B cell (primary cell): ENCODE measurements around the gene CHAT. TPM values are rescaled to one million over a fixed set of nuclear protein-coding genes. Genes with fewer than 3 reads are reported as not detected.

Experiments
- ATAC-seq: fragments of 200-7000 bp; cut with Tn5 transposase; one replicate; pipeline ENCODE4 v1.10.0; 2021; ENCODE audit warnings: low read depth, mild to moderate bottlenecking, moderate number of reproducible peaks, moderate library complexity
- CTCF ChIA-PET: fragments of 350-600 bp; sonication (Branson Sonifier 250); formaldehyde crosslinking; loops from one replicate; lab custom pipeline; 2021; ENCODE audit warnings: antibody characterized with exemption, inconsistent platforms; lab: Charles Lee
- POLR2A ChIA-PET: fragments of 350-600 bp; sonication (Branson Sonifier 250); formaldehyde crosslinking; loops from one replicate; lab custom pipeline; 2021; ENCODE audit warnings: antibody characterized with exemption; lab: Charles Lee
- DNase-seq: peaks from one replicate; pipeline ENCODE4 v3.0.0; 2013
- H2AFZ ChIP-seq: 2 replicates; pipeline ENCODE4 v1.6.1; 2012; ENCODE audit warnings: mild to moderate bottlenecking, low read depth, low read length; ENCODE audit not compliant: insufficient read depth, poor library complexity, severe bottlenecking
- H3K27ac ChIP-seq, 2 donors: 1 replicate in 1 of 2; 2 replicates in 1 of 2; pipeline ENCODE4 v1.5.1; 2012 to 2013; ENCODE audit warnings: low read length in 2 of 2, mild to moderate bottlenecking in 2 of 2, moderate library complexity in 1 of 2
- H3K27me3 ChIP-seq, 4 experiments: fragments of 200-600 bp in 1 of 4; sonication (generic) in 1 of 4; replicated peaks in 1 of 4; 1 replicate in 2 of 4; 2 replicates in 2 of 4; pipeline versions ENCODE4 v1.6.1 to v1.7.0; 2013 to 2016; ENCODE audit warnings: low read length in 3 of 4, mild to moderate bottlenecking in 2 of 4, mixed read lengths in 1 of 4, moderate library complexity in 1 of 4; ENCODE audit not compliant: insufficient read depth in 4 of 4, control insufficient read depth in 3 of 4; ENCODE audit errors: control extremely low read depth in 1 of 4
- H3K36me3 ChIP-seq, 2 experiments: replicated peaks in 1 of 2; 1 replicate in 1 of 2; 2 replicates in 1 of 2; pipeline versions ENCODE4 v1.6.1 to v1.7.1; 2013; ENCODE audit warnings: low read length in 1 of 2; ENCODE audit not compliant: insufficient read depth in 2 of 2, control insufficient read depth in 1 of 2; ENCODE audit errors: control extremely low read depth in 1 of 2, extremely low read depth in 1 of 2
- H3K4me1 ChIP-seq, 2 donors: fragments of 200-600 bp in 1 of 2; sonication (generic) in 1 of 2; 1 replicate in 1 of 2; 2 replicates in 1 of 2; pipeline versions ENCODE4 v1.5.1 to v1.6.1; 2013 to 2017; ENCODE audit warnings: low read length in 2 of 2; ENCODE audit not compliant: control insufficient read depth in 2 of 2, insufficient read depth in 2 of 2
- H3K4me2 ChIP-seq: replicated peaks from 2 replicates; pipeline ENCODE3; 2012; ENCODE audit warnings: mild to moderate bottlenecking, low read depth, low read length; ENCODE audit not compliant: poor library complexity, severe bottlenecking
- H3K4me3 ChIP-seq, 5 experiments: fragments of 200-600 bp in 1 of 5; sonication (generic) in 1 of 5; 1 replicate in 3 of 5; 2 replicates in 2 of 5; pipeline versions ENCODE4 v1.5.1 to v1.7.0; 2011 to 2016; ENCODE audit warnings: low read length in 4 of 5, mild to moderate bottlenecking in 4 of 5, low read depth in 2 of 5, control low read depth in 1 of 5, moderate library complexity in 1 of 5; ENCODE audit not compliant: insufficient read depth in 1 of 5; ENCODE audit errors: control extremely low read depth in 1 of 5, extremely low read depth in 1 of 5
- H3K79me2 ChIP-seq: fragments of 200-600 bp; sonication (generic); one replicate; pipeline ENCODE4 v1.6.0; 2016; ENCODE audit warnings: low read length; ENCODE audit not compliant: control insufficient read depth, insufficient read depth
- H3K9ac ChIP-seq: fragments of 200-600 bp; sonication (generic); 2 replicates; pipeline ENCODE4 v1.6.1; 2017; ENCODE audit warnings: mild to moderate bottlenecking, low read length, moderate library complexity
- H3K9me3 ChIP-seq, 3 donors: one replicate each; pipeline versions ENCODE4 v1.6.1 to v1.7.1; 2013; ENCODE audit warnings: low read length in 2 of 3; ENCODE audit not compliant: control insufficient read depth in 2 of 3, insufficient read depth in 1 of 3; ENCODE audit errors: control extremely low read depth in 1 of 3
- H4K20me1 ChIP-seq: 2 replicates; pipeline ENCODE4 v1.6.0; 2012; ENCODE audit warnings: mild to moderate bottlenecking, low read length; ENCODE audit not compliant: insufficient read depth, control insufficient read depth, poor library complexity, severe bottlenecking
- H3K27ac Mint-ChIP-seq: one replicate; pipeline ENCODE4 v1.8.0; 2021; ENCODE audit warnings: mixed read lengths
- H3K27me3 Mint-ChIP-seq: one replicate; pipeline ENCODE4 v1.8.0; 2021; ENCODE audit warnings: mixed read lengths
- H3K4me1 Mint-ChIP-seq: one replicate; pipeline ENCODE4 v1.8.0; 2021; ENCODE audit warnings: mixed read lengths
- H3K4me3 Mint-ChIP-seq: one replicate; pipeline ENCODE4 v1.8.0; 2021; ENCODE audit warnings: mixed read lengths
- H3K9me3 Mint-ChIP-seq: one replicate; pipeline ENCODE4 v1.8.0; 2022; ENCODE audit warnings: mixed read lengths; ENCODE audit not compliant: insufficient read depth
- EZH2 ChIP-seq: IDR thresholded peaks from 2 replicates; pipeline ENCODE4 v1.6.1; 2012; ENCODE audit warnings: borderline replicate concordance, low read depth, mild to moderate bottlenecking, moderate library complexity, low read length; ENCODE audit not compliant: insufficient read depth, poor library complexity, severe bottlenecking
- WGBS: methylation state at CpG from one replicate; pipeline ENCODE4 v1.1.5; 2013; ENCODE audit warnings: missing lambda C conversion rate; ENCODE audit not compliant: insufficient coverage; 5-methylcytosine and 5-hydroxymethylcytosine counted together
- intact Hi-C: fragments of 100-400 bp; cut with micrococcal nuclease; formaldehyde crosslinking; loops from one replicate; pipeline ENCODE4 v1.10.0; 2022
- polyA plus RNA-seq: library from polyadenylated mRNA; depleted of rRNA; stranded (reverse); fragments of >200 nt; gene quantifications from 2 replicates; pipeline ENCODE4 v1.2.3, GENCODE V29; 2012
- total RNA-seq, 2 donors: library from RNA; stranded (reverse); fragments of 120-200 nt in 1 of 2; gene quantifications; 1 replicate in 1 of 2; 2 replicates in 1 of 2; pipeline versions ENCODE4 v1.2.3 to v1.2.4, GENCODE V29; 2013 to 2022
- TF ChIP-seq, protein P1 (sequence below): fragments of 200-600 bp; IDR thresholded peaks from one replicate; pipeline ENCODE4 v1.8.0; 2022; ENCODE audit warnings: antibody characterized with exemption, mild to moderate bottlenecking

CHAT gene
- total and polyA plus RNA-seq, 2 donors (not counting 1 experiment from before 2014, with no cell fraction given): not detected

DNA sequence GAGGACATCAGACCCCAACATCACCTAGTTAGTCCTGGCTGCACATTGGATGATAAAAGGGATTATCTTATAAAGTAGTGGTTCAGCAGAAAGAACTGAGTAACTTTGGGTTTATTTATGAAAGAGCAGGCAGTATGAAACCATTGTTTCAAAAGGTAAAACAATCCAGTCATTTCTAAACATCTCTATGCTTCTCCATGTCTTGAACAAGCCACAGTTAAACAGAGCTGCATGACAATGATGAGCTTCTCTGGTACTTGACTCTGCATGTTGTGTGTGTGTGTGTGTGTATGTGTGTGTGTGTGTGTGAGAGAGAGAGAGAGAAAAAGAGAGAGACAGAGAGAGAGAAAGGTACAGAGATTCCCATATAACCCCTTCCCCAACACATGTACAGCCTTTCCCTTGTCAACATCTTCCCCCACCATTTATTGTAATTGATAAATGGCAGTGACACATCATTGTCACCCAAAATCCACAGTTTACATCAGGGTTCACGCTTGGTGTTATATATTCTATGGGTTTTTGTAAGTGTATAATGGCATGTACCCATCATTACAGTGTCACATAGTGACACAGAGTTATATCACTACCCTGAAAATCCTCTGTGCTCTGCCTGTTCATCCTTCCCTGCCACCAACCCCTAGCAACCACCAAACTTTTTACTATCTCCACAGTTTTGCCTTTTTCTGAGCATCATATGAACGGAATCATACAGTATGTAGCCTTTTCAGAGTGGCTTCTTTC is 36.5 kb upstream of the CHAT start:
- no peaks in the 10 kb centered on the region for H3K36me3 ChIP-seq
- no CpG with 5 or more reads among the region's 2 CpGs for WGBS
- intact Hi-C loops: no loop called here
- H3K79me2 ChIP-seq: no peaks in the 10 kb centered on the region
- Mint-ChIP-seq H3K4me3 (no peak overlapping the region), H3K27ac (no peak overlapping the region), H3K9me3 (no peaks in the 10 kb centered on the region), H3K4me1 (no peaks in the 10 kb centered on the region), H3K27me3 (peaks cover 18% of the 10 kb centered on the region)
- POLR2A ChIA-PET: no interaction called here
- H2AFZ ChIP-seq: no peak overlapping the region
- TF ChIP-seq, protein P1, sequence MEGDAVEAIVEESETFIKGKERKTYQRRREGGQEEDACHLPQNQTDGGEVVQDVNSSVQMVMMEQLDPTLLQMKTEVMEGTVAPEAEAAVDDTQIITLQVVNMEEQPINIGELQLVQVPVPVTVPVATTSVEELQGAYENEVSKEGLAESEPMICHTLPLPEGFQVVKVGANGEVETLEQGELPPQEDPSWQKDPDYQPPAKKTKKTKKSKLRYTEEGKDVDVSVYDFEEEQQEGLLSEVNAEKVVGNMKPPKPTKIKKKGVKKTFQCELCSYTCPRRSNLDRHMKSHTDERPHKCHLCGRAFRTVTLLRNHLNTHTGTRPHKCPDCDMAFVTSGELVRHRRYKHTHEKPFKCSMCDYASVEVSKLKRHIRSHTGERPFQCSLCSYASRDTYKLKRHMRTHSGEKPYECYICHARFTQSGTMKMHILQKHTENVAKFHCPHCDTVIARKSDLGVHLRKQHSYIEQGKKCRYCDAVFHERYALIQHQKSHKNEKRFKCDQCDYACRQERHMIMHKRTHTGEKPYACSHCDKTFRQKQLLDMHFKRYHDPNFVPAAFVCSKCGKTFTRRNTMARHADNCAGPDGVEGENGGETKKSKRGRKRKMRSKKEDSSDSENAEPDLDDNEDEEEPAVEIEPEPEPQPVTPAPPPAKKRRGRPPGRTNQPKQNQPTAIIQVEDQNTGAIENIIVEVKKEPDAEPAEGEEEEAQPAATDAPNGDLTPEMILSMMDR: no peak
- TF ChIP-seq EZH2: no peak
- CTCF ChIA-PET: interaction anchor here (1.2 kb wide), 1 partner anchor 11 kb away, joined by 3 read pairs; no protein-coding TSS in a partner anchor
- DNase-seq (no peak), ATAC-seq (no peak)
- peaks cover 0 to 2% (median 0%) of the 10 kb centered on the region in 4 experiments for H3K27me3 ChIP-seq
- H3K27ac ChIP-seq: no peak overlapping the region
- H3K9ac ChIP-seq: no peak overlapping the region
- H3K9me3 ChIP-seq: no peaks in the 10 kb centered on the region
- H3K4me3 ChIP-seq: no peak overlapping the region
- no peaks in the 10 kb centered on the region for H3K4me1 ChIP-seq
- no peaks in the 10 kb centered on the region for H4K20me1 ChIP-seq
- H3K4me2 ChIP-seq: no peak overlapping the region

DNA sequence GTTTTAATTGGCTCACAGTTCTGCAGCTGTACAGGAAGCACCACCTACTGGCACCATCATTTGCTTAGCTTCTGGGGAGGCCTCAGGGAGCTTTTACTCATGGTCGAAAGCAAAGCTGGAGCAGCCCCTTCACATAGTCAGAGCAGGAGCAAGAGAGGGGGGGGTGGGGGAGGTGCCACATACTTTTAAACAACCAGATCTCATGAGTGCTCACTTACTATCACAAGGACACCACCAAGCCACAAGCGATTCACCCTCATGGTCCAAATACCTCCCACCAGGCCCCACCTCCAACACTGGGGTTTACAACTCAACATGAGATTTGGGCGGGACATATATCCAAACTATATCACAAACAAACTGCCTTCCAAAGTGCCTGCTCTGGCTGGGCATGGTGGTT is 35.4 kb upstream of the CHAT start:
- intact Hi-C loops: no loop called here
- H3K36me3 ChIP-seq: no peaks in the 10 kb centered on the region
- POLR2A ChIA-PET: no interaction called here
- H3K4me3 ChIP-seq: no peak overlapping the region
- no peak for DNase-seq
- ATAC-seq: no peak
- H4K20me1 ChIP-seq: no peaks in the 10 kb centered on the region
- 100% methylated on average over 2 of the region's 3 CpGs for WGBS
- no peaks in the 10 kb centered on the region for H3K9me3 Mint-ChIP-seq
- H2AFZ ChIP-seq: no peak overlapping the region
- H3K4me3 Mint-ChIP-seq: no peak overlapping the region
- no peak overlapping the region for H3K27ac Mint-ChIP-seq
- no peaks in the 10 kb centered on the region for H3K9me3 ChIP-seq
- H3K27ac ChIP-seq: no peak overlapping the region
- no peak overlapping the region for H3K4me2 ChIP-seq
- H3K79me2 ChIP-seq: no peaks in the 10 kb centered on the region
- CTCF ChIA-PET: no interaction called here
- H3K27me3 Mint-ChIP-seq: peaks cover 26% of the 10 kb centered on the region
- no peak overlapping the region for H3K9ac ChIP-seq
- no peak for TF ChIP-seq EZH2
- TF ChIP-seq, protein P1: no peak
- no peaks in the 10 kb centered on the region for H3K4me1 ChIP-seq
- no peaks in the 10 kb centered on the region for H3K4me1 Mint-ChIP-seq
- peaks cover 0 to 3% (median 0%) of the 10 kb centered on the region in 4 experiments for H3K27me3 ChIP-seq
